Astrocyte of the spinal cord (primary cell): Measurements from ENCODE around the gene PRDM16.

ENCODE experiments used
- DNase-seq: peaks from one replicate; pipeline ENCODE4 v3.0.0; 2011; ENCODE audit warnings: low read depth, low spot score
- H3K4me3 ChIP-seq: 2 replicates; pipeline ENCODE4 v1.5.1; 2011; ENCODE audit warnings: low read depth, mild to moderate bottlenecking, low read length, moderate library complexity
- CTCF ChIP-seq: IDR thresholded peaks from 2 replicates; pipeline ENCODE4 v1.5.1; 2012; ENCODE audit warnings: low read depth, mild to moderate bottlenecking, low read length, inconsistent platforms
- in situ Hi-C: cut with HindIII; loops from 2 replicates; pipeline ENCODE4 v1.10.0; 2017; ENCODE audit warnings: low sequenced_read_pairs

PRDM16 gene

GRCh38 chr1:3467096-3468036 is 398.4 kb downstream of the PRDM16 start:
- in situ Hi-C loops, result no loop called here
- no peak overlapping the region for H3K4me3 ChIP-seq
- no peak for TF ChIP-seq CTCF
- no peak for DNase-seq

- DNase-seq, result no peak
- no peak for TF ChIP-seq CTCF
- in situ Hi-C loops, result no loop called here
- H3K4me3 ChIP-seq, result no peak overlapping the region
Measured at GRCh38 chr1:3468236-3469103, 399.5 kb downstream of the PRDM16 start.

- in situ Hi-C loops, result no loop called here
- DNase-seq, result no peak
- no peak overlapping the region for H3K4me3 ChIP-seq
- TF ChIP-seq CTCF, result no peak
Measured at GRCh38 chr1:3469104-3469848, 400.3 kb downstream of the PRDM16 start.

- H3K4me3 ChIP-seq, result no peak overlapping the region
- DNase-seq, result no peak
- in situ Hi-C loops, result no loop called here
- no peak for TF ChIP-seq CTCF
Measured at GRCh38 chr1:3469849-3470649, 401.0 kb downstream of the PRDM16 start.

GRCh38 chr1:3470650-3471355 is 401.8 kb downstream of the PRDM16 start:
- no peak for TF ChIP-seq CTCF
- no peak for DNase-seq
- no peak overlapping the region for H3K4me3 ChIP-seq
- in situ Hi-C loops, result no loop called here
